Spleen (tissue), 13 donors: ENCODE measurements around the gene PDGFC. TPM values are rescaled to one million over a fixed set of nuclear protein-coding genes. Genes with fewer than 3 reads are reported as not detected.

Experiments
- DNase-seq: peaks from one replicate; pipeline ENCODE4 v3.0.0-alpha.2; 2020
- H3K27ac ChIP-seq, 8 donors: fragments of 200-600 bp; sonication (generic) in 7 of 8; 1 replicate in 4 of 8; 2 replicates in 4 of 8; pipeline versions ENCODE4 v1.5.0 to v1.8.0; 2016 to 2021; ENCODE audit warnings: inconsistent platforms in 4 of 8, mild to moderate bottlenecking in 4 of 8, moderate library complexity in 1 of 8
- H3K27me3 ChIP-seq, 7 donors: fragments of 200-600 bp; sonication (generic) in 6 of 7; replicated peaks in 1 of 7; 1 replicate in 4 of 7; 2 replicates in 3 of 7; pipeline versions ENCODE4 v1.5.0 to v1.8.0; 2016 to 2021; ENCODE audit warnings: inconsistent platforms in 3 of 7, mild to moderate bottlenecking in 1 of 7
- H3K36me3 ChIP-seq, 6 donors: fragments of 200-600 bp; sonication (generic) in 5 of 6; 1 replicate in 4 of 6; 2 replicates in 2 of 6; pipeline versions ENCODE4 v1.5.0 to v1.8.0; 2016 to 2021; ENCODE audit warnings: inconsistent platforms in 2 of 6
- H3K4me1 ChIP-seq, 6 donors: fragments of 200-600 bp; sonication (generic) in 5 of 6; 1 replicate in 3 of 6; 2 replicates in 3 of 6; pipeline versions ENCODE4 v1.5.0 to v1.8.0; 2016 to 2021; ENCODE audit warnings: inconsistent platforms in 3 of 6
- H3K4me3 ChIP-seq, 8 donors: fragments of 200-600 bp; sonication (generic) in 7 of 8; 1 replicate in 4 of 8; 2 replicates in 4 of 8; pipeline versions ENCODE4 v1.5.0 to v1.8.0; 2016 to 2021; ENCODE audit warnings: inconsistent platforms in 4 of 8, mild to moderate bottlenecking in 4 of 8, moderate library complexity in 2 of 8
- H3K9me3 ChIP-seq, 8 donors: fragments of 200-600 bp; sonication (generic) in 7 of 8; 1 replicate in 4 of 8; 2 replicates in 4 of 8; pipeline versions ENCODE4 v1.5.0 to v1.8.0; 2016 to 2021; ENCODE audit warnings: inconsistent platforms in 4 of 8
- POLR2A ChIP-seq, 3 donors: fragments of 450-650 bp; IDR thresholded peaks; one replicate each; pipeline ENCODE4 v1.5.1; 2017; ENCODE audit warnings: antibody characterized with exemption in 3 of 3, mild to moderate bottlenecking in 1 of 3
- POLR2AphosphoS5 ChIP-seq, 3 donors: sonication (generic); formaldehyde crosslinking; IDR thresholded peaks; one replicate each; pipeline ENCODE4 v1.5.1; 2017; ENCODE audit warnings: antibody characterized with exemption in 3 of 3
- WGBS, 5 donors: extraction: QIAGEN DNeasy Blood & Tissue Kit in 3 of 5; methylation state at CpG; one replicate each; pipeline versions ENCODE4 v1.1.5 to v1.1.7; 2013 to 2018; 5-methylcytosine and 5-hydroxymethylcytosine counted together
- intact Hi-C: fragments of 100-400 bp; cut with DNase I; formaldehyde crosslinking; loops from one replicate; pipeline ENCODE4 v1.15.0; 2023; ENCODE audit warnings: low total_unique reads
- long read RNA-seq, 2 donors: transcript quantifications; one replicate each; lab custom pipeline, GENCODE V29; 2026
- polyA plus RNA-seq, 3 donors: library from polyadenylated mRNA; stranded (reverse); fragments of 200-250 nt; gene quantifications; one replicate each; pipeline ENCODE4 v1.2.1, GENCODE V29; 2013
- total RNA-seq, 7 donors: library from RNA; depleted of rRNA in 3 of 7; stranded (reverse); fragments of >200 nt in 3 of 7; fragmentation: NEBNext Ultra II Directional in 4 of 7; extraction: Animal tissue kit (Norgen Biotek cat#: 25700) in 4 of 7; gene quantifications; one replicate each; pipeline versions ENCODE4 v1.1.0 to v1.2.1, GENCODE V29; 2016 to 2021
- TF ChIP-seq, protein P1 (sequence below), 11 experiments: fragments of 200-600 bp in 7 of 11; fragments of 450-650 bp in 4 of 11; sonication (generic) in 4 of 11; IDR thresholded peaks in 8 of 11; conservative IDR thresholded peaks in 3 of 11; 1 replicate in 7 of 11; 2 replicates in 4 of 11; pipeline versions ENCODE4 v1.4.0 to v1.8.0; 2016 to 2021; ENCODE audit warnings: antibody characterized with exemption in 11 of 11, inconsistent platforms in 4 of 11, mild to moderate bottlenecking in 1 of 11
- donor health status: healthy with polysubstance abuse.
- donor health status: DM: no; HTN: no; CAD: no; lungs with moderate emphysema.
- donor health status: DM: no; HTN: no; CAD: no.
- donor health status: Bipolar disorder and iron deficiency.
- donor health status: healthy.
- donor health status: DM: no; HTN: no; CAD: no.
- donor health status: DM: yes; HTN: yes; CAD: no.

PDGFC gene, protein sequence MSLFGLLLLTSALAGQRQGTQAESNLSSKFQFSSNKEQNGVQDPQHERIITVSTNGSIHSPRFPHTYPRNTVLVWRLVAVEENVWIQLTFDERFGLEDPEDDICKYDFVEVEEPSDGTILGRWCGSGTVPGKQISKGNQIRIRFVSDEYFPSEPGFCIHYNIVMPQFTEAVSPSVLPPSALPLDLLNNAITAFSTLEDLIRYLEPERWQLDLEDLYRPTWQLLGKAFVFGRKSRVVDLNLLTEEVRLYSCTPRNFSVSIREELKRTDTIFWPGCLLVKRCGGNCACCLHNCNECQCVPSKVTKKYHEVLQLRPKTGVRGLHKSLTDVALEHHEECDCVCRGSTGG
- total RNA-seq (10 to 100 TPM; 10.5 to 24.7 (median 19.2) TPM), polyA plus RNA-seq (1 to 10 TPM; 1.6 to 3.4 (median 1.9) TPM)
- long read RNA-seq, donor 1, full-length matches to known transcripts, result 2 of 2 reads
- long read RNA-seq, donor 1, partial matches to known transcripts, result 0 of 2 reads
- long read RNA-seq, donor 1, other reads (novel, unspliced or antisense), result 0 of 2 reads
- long read RNA-seq, donor 2, partial matches to known transcripts, result 0 of 2 reads
- long read RNA-seq, donor 2, other reads (novel, unspliced or antisense), result 0 of 2 reads

DNA sequence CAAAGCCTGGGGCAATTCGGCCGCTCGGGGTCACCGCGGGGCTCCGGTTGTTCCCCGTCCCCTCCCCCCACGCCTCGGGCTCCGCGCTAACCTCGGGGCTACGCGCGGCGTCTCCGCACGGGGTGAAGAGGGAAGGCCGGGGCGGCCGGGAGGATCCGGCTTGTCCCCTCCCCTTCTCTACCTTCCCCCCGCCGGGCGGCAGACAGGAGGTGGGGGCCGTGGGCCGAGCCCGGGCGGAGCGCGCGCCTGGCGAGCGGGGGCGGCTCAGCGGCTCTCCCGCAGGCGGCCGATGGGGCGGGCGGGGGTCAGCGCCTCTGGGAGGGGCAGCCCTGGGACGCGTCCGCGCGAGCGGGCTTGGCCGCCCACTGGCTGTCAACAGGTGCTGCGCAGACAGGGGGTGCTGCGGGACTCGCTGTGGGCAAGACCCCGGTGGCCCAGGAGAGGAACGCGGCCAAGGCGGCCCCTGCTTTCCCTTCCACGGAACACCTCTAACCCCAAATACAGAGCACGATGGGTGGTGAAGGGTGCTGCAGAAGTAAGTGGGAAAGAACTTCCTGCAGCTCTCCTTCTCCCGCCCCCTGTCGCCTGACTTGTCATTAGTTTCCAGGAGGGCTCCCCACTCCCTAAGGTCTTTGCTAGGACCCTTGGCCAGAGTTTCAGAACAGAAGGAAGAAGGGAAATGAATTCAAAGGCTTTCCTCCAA lies at the start of gene PDGFC:
TSS of gene PDGFC (minus strand) at position 124 of the 703 bp plus-strand sequence. CDS start 896 bp downstream, outside the sequence.
- DNase-seq, result peak; percentile 92
- TF ChIP-seq POLR2A (IDR thresholded peaks at IDR 0.05) (no peak), POLR2AphosphoS5 (IDR thresholded peaks at IDR 0.05) (peak; percentile 46 to 79 (median 69))
- TF ChIP-seq, protein P1, sequence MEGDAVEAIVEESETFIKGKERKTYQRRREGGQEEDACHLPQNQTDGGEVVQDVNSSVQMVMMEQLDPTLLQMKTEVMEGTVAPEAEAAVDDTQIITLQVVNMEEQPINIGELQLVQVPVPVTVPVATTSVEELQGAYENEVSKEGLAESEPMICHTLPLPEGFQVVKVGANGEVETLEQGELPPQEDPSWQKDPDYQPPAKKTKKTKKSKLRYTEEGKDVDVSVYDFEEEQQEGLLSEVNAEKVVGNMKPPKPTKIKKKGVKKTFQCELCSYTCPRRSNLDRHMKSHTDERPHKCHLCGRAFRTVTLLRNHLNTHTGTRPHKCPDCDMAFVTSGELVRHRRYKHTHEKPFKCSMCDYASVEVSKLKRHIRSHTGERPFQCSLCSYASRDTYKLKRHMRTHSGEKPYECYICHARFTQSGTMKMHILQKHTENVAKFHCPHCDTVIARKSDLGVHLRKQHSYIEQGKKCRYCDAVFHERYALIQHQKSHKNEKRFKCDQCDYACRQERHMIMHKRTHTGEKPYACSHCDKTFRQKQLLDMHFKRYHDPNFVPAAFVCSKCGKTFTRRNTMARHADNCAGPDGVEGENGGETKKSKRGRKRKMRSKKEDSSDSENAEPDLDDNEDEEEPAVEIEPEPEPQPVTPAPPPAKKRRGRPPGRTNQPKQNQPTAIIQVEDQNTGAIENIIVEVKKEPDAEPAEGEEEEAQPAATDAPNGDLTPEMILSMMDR (IDR thresholded peaks at IDR 0.05 in 8 of 11, conservative IDR thresholded peaks at IDR 0.05 in 3 of 11), result peak in 3 of 11 experiments; percentile 8 to 46 (median 37)
- H3K4me3 ChIP-seq, result peak within 1 kb of the TSS; percentile 17 to 73 (median 50)
- H3K9me3 ChIP-seq, result no peaks in the 10 kb centered on the region
- H3K27me3 ChIP-seq, result peaks cover 0 to 55% (median 11%) of the 10 kb centered on the region in 7 donors
- intact Hi-C loops, result no loop called here
- peak within 1 kb of the TSS in 7 of 8 donors; percentile 29 to 83 (median 65) for H3K27ac ChIP-seq
- no peaks in the 10 kb centered on the region for H3K36me3 ChIP-seq
- WGBS, 5 donors, result 2 to 15% (median 6%) methylated on average over 18 to 60 of the region's 60 CpGs
- peaks cover 0 to 54% (median 19%) of the 10 kb centered on the region in 6 donors for H3K4me1 ChIP-seq

DNA sequence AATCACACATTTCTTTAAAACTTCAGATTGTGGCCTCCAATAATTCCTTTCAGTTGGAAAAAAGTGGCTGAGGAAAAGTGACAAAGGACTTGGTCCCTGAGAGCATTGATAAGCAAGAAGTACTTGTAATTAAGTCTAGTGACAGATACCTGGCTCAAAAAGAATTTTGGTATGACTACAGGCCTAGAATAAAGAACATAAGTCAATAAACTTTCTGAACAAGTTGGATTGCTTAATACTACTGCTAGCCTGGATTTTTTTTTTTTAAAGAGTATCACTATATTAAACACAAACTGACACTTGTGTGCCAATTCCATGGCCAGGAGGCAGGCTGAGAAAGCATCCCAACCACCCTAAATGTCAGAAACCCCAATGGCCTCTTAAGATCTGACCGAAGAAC lies 49.3 kb upstream of the PDGFC start:
- TF ChIP-seq POLR2AphosphoS5 (IDR thresholded peaks at IDR 0.05), result no peak
- no peak for TF ChIP-seq POLR2A (IDR thresholded peaks at IDR 0.05)
- TF ChIP-seq, protein P1 (IDR thresholded peaks at IDR 0.05 in 8 of 11, conservative IDR thresholded peaks at IDR 0.05 in 3 of 11), result no peak
- Histone ChIP-seq H3K4me3 (no peak overlapping the region), H3K9me3 (no peaks in the 10 kb centered on the region), H3K27ac (no peak overlapping the region), H3K4me1 (no peaks in the 10 kb centered on the region), H3K36me3 (no peaks in the 10 kb centered on the region), H3K27me3 (no peaks in the 10 kb centered on the region)
- DNase-seq, result no peak
- WGBS, 5 donors, result 70 to 90% (median 80%) methylated on average over 1 of the region's 1 CpG
- intact Hi-C loops, result no loop called here

DNA sequence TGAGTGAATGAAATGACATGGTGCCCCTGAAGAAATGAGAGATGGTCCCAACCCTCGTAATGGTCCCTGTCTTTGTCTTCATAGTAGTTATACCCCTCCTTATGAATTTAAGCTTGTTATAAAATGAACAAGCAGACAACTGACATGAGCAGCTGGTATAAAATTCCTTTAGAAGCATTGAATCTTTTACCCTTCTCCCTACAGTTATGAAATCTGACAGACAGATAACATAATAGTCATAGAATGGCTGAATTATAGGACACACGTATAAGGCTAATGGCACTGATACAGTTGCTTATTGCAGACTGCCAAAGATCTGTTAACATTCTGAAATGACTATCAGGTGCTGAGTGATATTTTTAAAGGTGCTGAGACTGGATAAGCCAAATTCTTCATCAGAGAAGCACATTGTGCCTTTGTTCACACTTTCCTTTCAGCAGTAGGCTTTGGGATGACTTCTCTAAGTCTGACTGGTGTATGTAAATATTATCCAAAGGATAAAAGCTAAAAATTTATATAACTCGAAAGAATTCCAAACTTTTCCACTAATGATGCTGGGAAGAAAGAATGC lies 47.4 kb upstream of the PDGFC start:
- Histone ChIP-seq H3K9me3 (no peaks in the 10 kb centered on the region), H3K27ac (no peak overlapping the region), H3K4me3 (no peak overlapping the region), H3K4me1 (no peaks in the 10 kb centered on the region), H3K36me3 (no peaks in the 10 kb centered on the region), H3K27me3 (no peaks in the 10 kb centered on the region)
- TF ChIP-seq POLR2A (IDR thresholded peaks at IDR 0.05) (no peak), POLR2AphosphoS5 (IDR thresholded peaks at IDR 0.05) (no peak)
- TF ChIP-seq, protein P1 (IDR thresholded peaks at IDR 0.05 in 8 of 11, conservative IDR thresholded peaks at IDR 0.05 in 3 of 11), result no peak
- intact Hi-C loops, result no loop called here
- DNase-seq, result no peak
- WGBS, 5 donors, result 77 to 82% (median 79%) methylated on average over 3 of the region's 3 CpGs
